Activated T-cell treated with anti-CD3 and anti-CD28 coated beads, Interleukin-2, amount 50 U/mL, for 72 hours (primary cell): ENCODE measurements around the gene SS18L1. TPM values are rescaled to one million over a fixed set of nuclear protein-coding genes. Genes with fewer than 3 reads are reported as not detected.

ENCODE experiments used
- ATAC-seq, 2 donors: fragments of 150-1000 bp; cut with Tn5 transposase; replicated peaks in 1 of 2; 2 replicates each; pipeline ENCODE4 v1.10.0; 2021; ENCODE audit warnings: moderate library complexity in 2 of 2, mild to moderate bottlenecking in 1 of 2
- DNase-seq, 2 donors: peaks; one replicate each; pipeline ENCODE4 v3.0.0; 2021 to 2022; ENCODE audit warnings: mixed read lengths in 1 of 2
- H3K27ac Mint-ChIP-seq: one replicate; pipeline ENCODE4 v1.8.0; 2022; ENCODE audit warnings: mild to moderate bottlenecking, moderate library complexity, mixed read lengths
- H3K27me3 Mint-ChIP-seq: one replicate; pipeline ENCODE4 v1.8.0; 2022; ENCODE audit warnings: low read depth, mixed read lengths
- H3K36me3 Mint-ChIP-seq, 2 donors: one replicate each; pipeline ENCODE4 v1.8.0; 2022; ENCODE audit warnings: mixed read lengths in 2 of 2, mild to moderate bottlenecking in 1 of 2; ENCODE audit not compliant: insufficient read depth in 2 of 2
- H3K4me1 Mint-ChIP-seq: one replicate; pipeline ENCODE4 v1.8.0; 2022; ENCODE audit warnings: low read depth, mixed read lengths
- H3K4me3 Mint-ChIP-seq, 2 donors: one replicate each; pipeline ENCODE4 v1.8.0; 2022; ENCODE audit warnings: mild to moderate bottlenecking in 2 of 2, mixed read lengths in 2 of 2, moderate library complexity in 2 of 2
- H3K9me3 Mint-ChIP-seq, 2 donors: one replicate each; pipeline ENCODE4 v1.8.0; 2022; ENCODE audit warnings: mixed read lengths in 2 of 2
- total RNA-seq, 2 donors: library from RNA; stranded (reverse); gene quantifications; one replicate each; pipeline ENCODE4 v1.2.3, GENCODE V29; 2022

The SS18L1 gene
- total RNA-seq, 2 donors from 2014 or later: 16.1 to 19.8 TPM

- Mint-ChIP-seq H3K36me3 (peaks cover 12% of the 10 kb centered on the region in 2 donors), H3K9me3 (no peaks in the 10 kb centered on the region), H3K27me3 (no peaks in the 10 kb centered on the region), H3K27ac (no peak overlapping the region), H3K4me3 (peak overlapping the region; percentile 84 to 85), H3K4me1 (peaks cover 44% of the 10 kb centered on the region)
- DNase-seq: peak; percentile 47 to 53
- peak; percentile 4 to 12 for ATAC-seq
These were observed 20.7 kb upstream of the SS18L1 start for GRCh38 chr20:62122654-62123449.

GRCh38 chr20:62123450-62124118, 20.0 kb upstream of the SS18L1 start:
- H3K36me3 Mint-ChIP-seq: peaks cover 12% of the 10 kb centered on the region in 2 donors
- H3K4me1 Mint-ChIP-seq: peaks cover 40% of the 10 kb centered on the region
- H3K27me3 Mint-ChIP-seq: no peaks in the 10 kb centered on the region
- H3K27ac Mint-ChIP-seq: no peak overlapping the region
- DNase-seq (no peak), ATAC-seq (no peak)
- peak overlapping the region; percentile 84 to 85 for H3K4me3 Mint-ChIP-seq
- H3K9me3 Mint-ChIP-seq: no peaks in the 10 kb centered on the region

DNA sequence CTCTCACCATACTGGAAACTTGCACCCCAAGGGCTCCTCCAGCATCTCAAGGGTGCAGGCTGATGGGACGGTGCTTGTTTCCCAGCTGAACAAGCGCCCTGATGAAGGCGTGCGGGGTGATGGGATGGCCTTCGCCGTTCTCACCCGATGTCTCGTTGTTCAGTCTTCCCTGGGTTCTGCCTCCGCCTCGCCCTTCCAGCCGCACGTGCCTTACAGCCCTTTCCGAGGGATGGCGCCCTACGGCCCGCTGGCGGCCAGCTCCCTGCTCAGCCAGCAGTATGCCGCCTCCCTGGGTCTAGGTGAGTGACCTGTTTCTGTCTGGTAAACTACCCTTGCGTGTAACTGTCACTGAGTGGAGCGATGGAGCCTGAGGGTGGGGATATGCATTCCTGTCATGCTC, 17.4 kb upstream of the SS18L1 start:
- H3K27ac Mint-ChIP-seq: no peak overlapping the region
- no peaks in the 10 kb centered on the region for H3K27me3 Mint-ChIP-seq
- H3K4me3 Mint-ChIP-seq: no peak overlapping the region
- ATAC-seq: no peak
- peaks cover 12 to 22% of the 10 kb centered on the region in 2 donors for H3K36me3 Mint-ChIP-seq
- H3K9me3 Mint-ChIP-seq: no peaks in the 10 kb centered on the region
- DNase-seq: no peak
- H3K4me1 Mint-ChIP-seq: peaks cover 22% of the 10 kb centered on the region

DNA sequence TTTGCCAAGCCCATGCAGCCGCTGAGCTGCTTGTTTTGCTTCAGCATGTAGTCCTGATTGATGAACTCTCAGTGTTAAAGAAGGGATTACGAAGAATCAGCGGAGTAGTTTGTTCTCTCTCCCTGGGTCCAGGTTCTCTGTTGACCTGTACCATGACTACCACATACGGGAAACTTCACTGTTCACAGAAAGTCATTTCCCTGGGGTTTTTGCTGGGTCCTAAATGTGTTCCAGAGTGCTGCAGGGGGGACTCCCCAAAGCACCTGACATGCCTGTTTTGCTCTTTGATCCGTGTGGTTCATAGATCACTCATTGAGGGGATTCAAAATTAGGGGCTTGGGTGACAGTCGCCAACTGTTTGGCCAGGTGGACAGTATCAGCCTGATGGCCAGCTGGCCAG, 15.8 kb upstream of the SS18L1 start:
- H3K4me1 Mint-ChIP-seq: peaks cover 27% of the 10 kb centered on the region
- peaks cover 12 to 26% of the 10 kb centered on the region in 2 donors for H3K36me3 Mint-ChIP-seq
- DNase-seq: no peak
- no peaks in the 10 kb centered on the region for H3K27me3 Mint-ChIP-seq
- no peak overlapping the region for H3K4me3 Mint-ChIP-seq
- no peak for ATAC-seq
- peak overlapping the region; percentile 10 for H3K27ac Mint-ChIP-seq
- no peaks in the 10 kb centered on the region for H3K9me3 Mint-ChIP-seq

GRCh38 chr20:62128502-62128901, 15.1 kb upstream of the SS18L1 start:
- Mint-ChIP-seq H3K4me3 (no peak overlapping the region), H3K4me1 (peaks cover 30% of the 10 kb centered on the region), H3K36me3 (peaks cover 12 to 26% of the 10 kb centered on the region in 2 donors), H3K27ac (peak overlapping the region; percentile 58), H3K27me3 (no peaks in the 10 kb centered on the region), H3K9me3 (no peaks in the 10 kb centered on the region)
- no peak for DNase-seq
- no peak for ATAC-seq

GRCh38 chr20:62129731-62130531, 13.6 kb upstream of the SS18L1 start:
- no peak for DNase-seq
- Mint-ChIP-seq H3K4me1 (peaks cover 21% of the 10 kb centered on the region), H3K27ac (no peak overlapping the region), H3K36me3 (peaks cover 9 to 25% of the 10 kb centered on the region in 2 donors), H3K9me3 (no peaks in the 10 kb centered on the region), H3K4me3 (no peak overlapping the region), H3K27me3 (no peaks in the 10 kb centered on the region)
- ATAC-seq: no peak

- ATAC-seq (no peak), DNase-seq (no peak)
- Mint-ChIP-seq H3K36me3 (peaks cover 6 to 24% of the 10 kb centered on the region in 2 donors), H3K4me3 (no peak overlapping the region), H3K9me3 (no peaks in the 10 kb centered on the region), H3K27ac (peak overlapping the region; percentile 16), H3K4me1 (peaks cover 17% of the 10 kb centered on the region), H3K27me3 (no peaks in the 10 kb centered on the region)
These were observed 11.8 kb upstream of the SS18L1 start for GRCh38 chr20:62131560-62132320.

GRCh38 chr20:62132421-62132820, 11.1 kb upstream of the SS18L1 start:
- Mint-ChIP-seq H3K9me3 (no peaks in the 10 kb centered on the region), H3K4me1 (peaks cover 17% of the 10 kb centered on the region), H3K27ac (peak overlapping the region; percentile 16), H3K4me3 (no peak overlapping the region), H3K36me3 (peaks cover 6 to 24% of the 10 kb centered on the region in 2 donors), H3K27me3 (no peaks in the 10 kb centered on the region)
- ATAC-seq (no peak), DNase-seq (no peak)

DNA sequence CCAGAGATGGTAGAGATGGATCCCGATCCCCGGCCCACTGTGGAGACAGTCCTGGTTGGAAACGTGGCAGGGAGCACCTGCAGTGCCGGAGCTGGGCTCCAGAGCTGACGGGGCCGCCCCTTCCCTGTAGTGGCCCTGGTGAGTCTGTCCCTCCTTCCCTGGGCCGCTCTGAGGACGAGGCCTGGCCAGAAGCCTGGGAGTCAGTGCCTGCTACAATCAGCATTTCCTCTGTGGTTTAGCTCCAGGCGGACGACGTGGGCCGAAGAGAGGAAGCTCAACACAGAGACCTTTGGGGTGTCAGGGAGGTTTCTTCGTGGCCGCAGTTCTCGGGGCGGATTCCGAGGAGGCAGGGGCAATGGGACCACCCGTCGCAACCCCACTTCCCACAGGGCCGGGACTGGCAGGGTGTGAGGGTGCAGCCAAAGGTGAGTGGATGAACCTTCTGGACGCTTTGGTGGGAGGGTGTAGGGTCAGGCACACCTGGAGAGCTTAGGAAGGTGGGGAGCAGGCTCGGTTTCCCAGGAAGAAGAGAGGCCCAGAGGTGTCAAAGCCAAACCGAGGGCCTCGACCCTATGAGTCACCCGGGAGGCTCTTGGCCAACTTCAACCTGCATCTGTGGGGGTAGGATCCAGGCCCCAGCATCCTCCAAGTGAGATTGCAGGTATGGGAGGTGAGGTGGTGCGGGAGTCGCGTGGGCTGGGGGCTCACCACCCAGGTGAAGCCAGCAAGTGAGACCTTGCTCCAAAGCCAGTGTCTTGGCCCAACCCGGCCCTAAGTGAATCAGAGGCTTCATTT, 10.3 kb upstream of the SS18L1 start:
- peaks cover 9 to 27% of the 10 kb centered on the region in 2 donors for H3K36me3 Mint-ChIP-seq
- DNase-seq (no peak), ATAC-seq (peak in 1 of 2 donors; percentile 20)
- peaks cover 20% of the 10 kb centered on the region for H3K4me1 Mint-ChIP-seq
- no peak overlapping the region for H3K4me3 Mint-ChIP-seq
- no peak overlapping the region for H3K27ac Mint-ChIP-seq
- no peaks in the 10 kb centered on the region for H3K27me3 Mint-ChIP-seq
- H3K9me3 Mint-ChIP-seq: no peaks in the 10 kb centered on the region

- Mint-ChIP-seq H3K27me3 (no peaks in the 10 kb centered on the region), H3K36me3 (peaks cover 10 to 30% of the 10 kb centered on the region in 2 donors), H3K4me3 (no peak overlapping the region), H3K4me1 (peaks cover 22% of the 10 kb centered on the region), H3K9me3 (no peaks in the 10 kb centered on the region), H3K27ac (no peak overlapping the region)
- no peak for ATAC-seq
- no peak for DNase-seq
These were observed 9.7 kb upstream of the SS18L1 start for GRCh38 chr20:62133864-62134263.

GRCh38 chr20:62134735-62135231, 8.8 kb upstream of the SS18L1 start:
- Mint-ChIP-seq H3K9me3 (no peaks in the 10 kb centered on the region), H3K36me3 (peaks cover 10 to 36% of the 10 kb centered on the region in 2 donors), H3K27ac (no peak overlapping the region), H3K27me3 (no peaks in the 10 kb centered on the region), H3K4me1 (peaks cover 22% of the 10 kb centered on the region), H3K4me3 (no peak overlapping the region)
- ATAC-seq: no peak
- no peak for DNase-seq
